ENCODE results near the gene ME2.

DNA sequence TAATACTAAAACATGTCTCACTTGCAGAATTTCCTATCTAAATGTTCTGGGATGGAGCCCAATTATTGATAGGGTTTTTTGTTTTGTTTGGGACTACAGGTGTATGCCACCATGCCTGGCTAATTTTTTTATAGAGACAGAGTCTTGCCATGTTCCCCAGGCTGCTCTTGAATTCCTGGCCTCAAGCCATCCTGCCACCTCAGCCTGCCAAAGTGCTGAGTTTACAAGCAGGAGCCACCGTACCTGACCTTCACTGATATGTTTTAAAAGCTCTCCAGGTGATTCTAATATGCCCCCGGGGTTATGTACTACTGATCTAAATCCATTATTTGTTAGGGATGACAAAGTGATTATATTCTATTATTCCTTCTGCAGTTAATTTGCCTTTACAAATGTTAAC, 91.1 kb downstream of the ME2 start:
- TF ChIP-seq JUND (IDR thresholded peaks at IDR 0.05; ENCODE audit: low read length) (no peak), FOSL1 (IDR thresholded peaks at IDR 0.05; ENCODE audit: insufficient read depth, low read depth, low read length) (no peak), GABPA (IDR thresholded peaks at IDR 0.05; ENCODE audit: borderline replicate concordance, insufficient read depth, low read length) (no peak), EP300 (IDR thresholded peaks at IDR 0.05; ENCODE audit: borderline replicate concordance in 1 of 2, low read depth in 2 of 2, low read length in 2 of 2) (no peak), YY1 (IDR thresholded peaks at IDR 0.05; ENCODE audit: low read depth, low read length) (no peak), RBBP5 (IDR thresholded peaks at IDR 0.05; ENCODE audit: borderline replicate concordance, low read depth, low read length) (no peak), NANOG (IDR thresholded peaks at IDR 0.05; ENCODE audit: insufficient read depth, low read depth, low read length, poor library complexity, severe bottlenecking) (no peak), POLR2AphosphoS5 (IDR thresholded peaks at IDR 0.05; ENCODE audit: low read depth, low read length) (no peak), CBX5 (IDR thresholded peaks at IDR 0.05; ENCODE audit: low read depth, low read length) (no peak), KDM4A (IDR thresholded peaks at IDR 0.05; ENCODE audit: low read depth, low read length, severe bottlenecking) (no peak)
- TF ChIP-seq, protein P1, sequence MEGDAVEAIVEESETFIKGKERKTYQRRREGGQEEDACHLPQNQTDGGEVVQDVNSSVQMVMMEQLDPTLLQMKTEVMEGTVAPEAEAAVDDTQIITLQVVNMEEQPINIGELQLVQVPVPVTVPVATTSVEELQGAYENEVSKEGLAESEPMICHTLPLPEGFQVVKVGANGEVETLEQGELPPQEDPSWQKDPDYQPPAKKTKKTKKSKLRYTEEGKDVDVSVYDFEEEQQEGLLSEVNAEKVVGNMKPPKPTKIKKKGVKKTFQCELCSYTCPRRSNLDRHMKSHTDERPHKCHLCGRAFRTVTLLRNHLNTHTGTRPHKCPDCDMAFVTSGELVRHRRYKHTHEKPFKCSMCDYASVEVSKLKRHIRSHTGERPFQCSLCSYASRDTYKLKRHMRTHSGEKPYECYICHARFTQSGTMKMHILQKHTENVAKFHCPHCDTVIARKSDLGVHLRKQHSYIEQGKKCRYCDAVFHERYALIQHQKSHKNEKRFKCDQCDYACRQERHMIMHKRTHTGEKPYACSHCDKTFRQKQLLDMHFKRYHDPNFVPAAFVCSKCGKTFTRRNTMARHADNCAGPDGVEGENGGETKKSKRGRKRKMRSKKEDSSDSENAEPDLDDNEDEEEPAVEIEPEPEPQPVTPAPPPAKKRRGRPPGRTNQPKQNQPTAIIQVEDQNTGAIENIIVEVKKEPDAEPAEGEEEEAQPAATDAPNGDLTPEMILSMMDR (IDR thresholded peaks at IDR 0.05; ENCODE audit: control extremely low read depth in 1 of 3, insufficient read depth in 1 of 3, low read depth in 1 of 3, low read length in 3 of 3), result no peak
- TF ChIP-seq, protein P2, sequence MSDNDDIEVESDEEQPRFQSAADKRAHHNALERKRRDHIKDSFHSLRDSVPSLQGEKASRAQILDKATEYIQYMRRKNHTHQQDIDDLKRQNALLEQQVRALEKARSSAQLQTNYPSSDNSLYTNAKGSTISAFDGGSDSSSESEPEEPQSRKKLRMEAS (IDR thresholded peaks at IDR 0.05), result no peak

Data from H1 (cell line).